HG03196 (cell line): ENCODE results near the gene AFDN.

Source experiments
- ATAC-seq: cut with Tn5 transposase; IDR thresholded peaks from one replicate; pipeline ENCODE4 v1.9.1; 2021; ENCODE audit not compliant: unreplicated experiment

AFDN gene

GRCh38 chr6:167860550-167861226 lies 34.0 kb downstream of the AFDN start:
- ATAC-seq, result no peak

GRCh38 chr6:167861424-167861823 lies 34.7 kb downstream of the AFDN start:
- ATAC-seq, result no peak

- no peak for ATAC-seq
These were observed 37.2 kb downstream of the AFDN start for GRCh38 chr6:167863897-167864296.

GRCh38 chr6:167866642-167867041 lies 39.9 kb downstream of the AFDN start:
- ATAC-seq, result no peak

- ATAC-seq, result no peak
These were observed 43.6 kb downstream of the AFDN start for GRCh38 chr6:167870321-167870720.

GRCh38 chr6:167872538-167873210 lies 46.0 kb downstream of the AFDN start:
- ATAC-seq, result no peak

GRCh38 chr6:167877994-167878779 lies 51.5 kb downstream of the AFDN start:
- ATAC-seq, result no peak

GRCh38 chr6:167879612-167880011 lies 52.9 kb downstream of the AFDN start:
- ATAC-seq, result no peak

GRCh38 chr6:167881327-167881726 lies 54.6 kb downstream of the AFDN start:
- no peak for ATAC-seq

- no peak for ATAC-seq
These were observed 55.5 kb downstream of the AFDN start for GRCh38 chr6:167882244-167882643.

- no peak for ATAC-seq
These were observed 61.4 kb downstream of the AFDN start for GRCh38 chr6:167888098-167888497.

- peak; percentile 93 for ATAC-seq
These were observed 66.4 kb downstream of the AFDN start for GRCh38 chr6:167892835-167893815.

GRCh38 chr6:167894965-167895364 lies 68.3 kb downstream of the AFDN start:
- no peak for ATAC-seq

GRCh38 chr6:167896648-167897047 lies 69.9 kb downstream of the AFDN start:
- ATAC-seq, result no peak

GRCh38 chr6:167898673-167899311 lies 72.1 kb downstream of the AFDN start:
- no peak for ATAC-seq

GRCh38 chr6:167904791-167905190 lies 78.1 kb downstream of the AFDN start:
- ATAC-seq, result no peak

GRCh38 chr6:167906899-167907298 lies 80.2 kb downstream of the AFDN start:
- no peak for ATAC-seq

GRCh38 chr6:167907837-167908681 lies 81.3 kb downstream of the AFDN start:
- no peak for ATAC-seq

- ATAC-seq, result no peak
These were observed 83.3 kb downstream of the AFDN start for GRCh38 chr6:167910007-167910406.
